Measurements from ENCODE around the gene CEP72. TPM values are rescaled to one million over a fixed set of nuclear protein-coding genes. Genes with fewer than 3 reads are reported as not detected.
"Not testable (repeated sequence)": the region's sequence is repeated elsewhere in the genome, so short reads cannot be mapped to it uniquely, and the experiment has no call there.

CEP72 gene
- total and polyA plus RNA-seq, 5 experiments from 2014 or later, result 2.8 to 28.8 (median 6.4) TPM

DNA sequence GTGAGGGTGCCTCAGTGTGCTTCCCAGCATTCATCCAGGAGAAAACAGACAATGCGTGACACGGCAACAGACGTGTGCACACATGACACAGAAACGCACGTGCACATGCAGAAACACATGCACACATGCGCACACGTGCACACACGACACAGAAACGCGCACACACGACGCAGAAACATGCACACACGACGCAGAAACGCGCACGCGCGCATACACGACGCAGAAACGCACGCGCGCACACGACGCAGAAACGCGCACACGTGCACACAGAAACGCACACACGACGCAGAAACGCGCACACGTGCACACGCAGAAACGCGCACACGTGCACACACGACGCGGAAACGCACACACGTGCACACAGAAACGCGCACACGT is 64.5 kb downstream of the CEP72 start:
- DNase-seq (no peak), ATAC-seq (no peak)
- H3K27me3 Mint-ChIP-seq, result peaks cover 0 to 31% (median 4%) of the 10 kb centered on the region in 5 donors
- POLR2A ChIA-PET, result no interaction called here
- H3K36me3 Mint-ChIP-seq, result no peaks in the 10 kb centered on the region
- no peak overlapping the region for H3K27ac Mint-ChIP-seq
- no peak overlapping the region for H3K4me3 Mint-ChIP-seq
- peaks cover 3 to 15% (median 14%) of the 10 kb centered on the region in 4 donors for H3K4me1 Mint-ChIP-seq
- H3K9me3 Mint-ChIP-seq, result no peaks in the 10 kb centered on the region

DNA sequence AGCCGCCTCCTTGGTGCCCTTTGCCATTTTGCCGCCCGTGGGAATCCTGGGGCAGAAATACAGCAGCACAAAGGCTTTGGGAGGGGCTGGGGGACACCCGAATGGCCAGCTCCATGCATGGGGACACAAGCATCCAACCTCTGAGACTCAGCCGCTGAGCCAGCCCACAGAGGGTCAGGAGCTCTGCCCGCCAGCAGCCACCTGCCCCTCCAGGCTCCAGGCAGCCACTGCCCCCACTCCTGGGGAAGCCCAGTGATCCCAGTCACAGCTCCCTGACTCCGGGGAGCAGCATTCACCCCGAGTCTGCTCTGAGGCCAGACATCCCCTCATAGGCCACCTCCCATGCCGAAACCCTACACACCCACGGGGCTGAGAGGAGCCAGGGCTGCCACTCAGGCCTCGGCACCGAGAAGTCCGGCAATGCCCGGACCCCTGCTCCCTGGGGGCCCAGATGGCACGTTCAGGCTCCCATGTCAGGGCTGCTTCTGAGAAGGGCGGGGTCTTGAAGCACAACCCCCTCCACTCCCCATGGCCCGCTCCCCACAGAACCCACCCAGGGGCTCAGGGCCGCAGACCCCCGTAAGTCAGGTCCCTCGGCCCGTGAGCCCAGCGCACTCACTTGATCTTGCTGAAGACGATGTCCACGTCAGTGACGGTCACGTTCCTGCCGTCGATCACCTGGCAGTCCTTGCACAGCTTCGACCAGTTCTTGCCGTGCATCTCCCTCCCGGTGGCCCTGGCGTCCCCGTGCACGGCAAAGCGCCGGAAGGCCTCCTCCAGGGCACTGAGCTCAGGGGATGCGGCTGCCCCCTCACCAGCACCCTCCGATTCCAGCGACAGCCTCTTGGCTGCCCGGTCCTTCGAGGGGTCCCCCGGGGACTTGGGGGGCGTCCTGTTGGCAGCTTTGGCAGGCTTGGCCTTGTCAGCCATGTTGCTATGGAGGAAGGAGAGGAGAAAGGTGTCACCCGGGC is 65.3 kb downstream of the CEP72 start:
- peaks cover 3 to 11% (median 9%) of the 10 kb centered on the region in 4 donors for H3K4me1 Mint-ChIP-seq
- no peaks in the 10 kb centered on the region for H3K36me3 Mint-ChIP-seq
- POLR2A ChIA-PET, result no interaction called here
- no peaks in the 10 kb centered on the region for H3K9me3 Mint-ChIP-seq
- H3K27me3 Mint-ChIP-seq, result peaks cover 0 to 31% (median 4%) of the 10 kb centered on the region in 5 donors
- no peak overlapping the region for H3K4me3 Mint-ChIP-seq
- DNase-seq (peak in 1 of 10 donors; percentile 58), ATAC-seq (no peak)
- peak overlapping the region in 1 of 10 donors; percentile 59 for H3K27ac Mint-ChIP-seq

GRCh38 chr5:678521-678920 is 66.4 kb downstream of the CEP72 start:
- peaks cover 0 to 28% (median 0%) of the 10 kb centered on the region in 5 donors for H3K27me3 Mint-ChIP-seq
- ATAC-seq, DNase-seq, H3K4me3 Mint-ChIP-seq, POLR2A ChIA-PET, H3K27ac Mint-ChIP-seq, H3K4me1 Mint-ChIP-seq, H3K9me3 Mint-ChIP-seq, H3K36me3 Mint-ChIP-seq: not testable (repeated sequence)

DNA sequence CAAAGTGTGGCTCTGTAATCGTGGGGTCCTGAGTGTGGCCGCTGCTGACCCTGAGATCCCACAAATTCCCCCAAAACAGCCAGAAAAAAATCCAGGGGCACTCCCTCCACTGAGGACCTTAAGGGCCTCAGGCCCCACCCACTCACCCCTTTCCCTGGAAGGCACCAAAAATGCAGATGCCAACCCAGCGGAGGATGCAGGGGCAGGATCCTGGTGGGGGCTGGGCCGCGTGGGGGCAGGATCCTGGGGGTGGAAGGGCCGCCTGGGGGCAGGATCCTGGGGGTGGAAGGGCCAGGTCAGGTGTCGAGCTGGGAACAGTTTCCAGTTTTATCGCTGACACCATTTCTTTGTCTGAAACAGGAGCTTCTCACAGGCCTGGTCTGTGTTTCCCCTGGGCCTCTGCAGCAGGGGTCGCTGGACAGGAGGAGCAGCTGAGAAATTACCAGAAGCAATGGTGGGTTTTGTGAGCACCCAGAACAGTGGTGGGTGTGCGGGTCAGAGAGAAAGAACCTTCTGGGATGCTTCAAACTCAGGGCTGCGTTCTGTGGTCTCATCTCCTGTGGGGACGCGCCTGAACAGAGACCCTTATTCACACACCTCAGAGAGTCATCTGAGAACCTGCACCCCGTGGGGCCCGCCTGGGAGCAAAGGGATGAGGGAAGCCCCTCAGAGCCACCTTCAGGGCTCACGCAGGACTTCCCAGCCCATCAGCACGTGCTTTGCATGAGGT is 67.2 kb downstream of the CEP72 start:
- H3K4me3 Mint-ChIP-seq, H3K9me3 Mint-ChIP-seq, DNase-seq, H3K4me1 Mint-ChIP-seq, H3K36me3 Mint-ChIP-seq, ATAC-seq, POLR2A ChIA-PET, H3K27ac Mint-ChIP-seq: not testable (repeated sequence)
- peaks cover 0 to 28% (median 0%) of the 10 kb centered on the region in 5 donors for H3K27me3 Mint-ChIP-seq

DNA sequence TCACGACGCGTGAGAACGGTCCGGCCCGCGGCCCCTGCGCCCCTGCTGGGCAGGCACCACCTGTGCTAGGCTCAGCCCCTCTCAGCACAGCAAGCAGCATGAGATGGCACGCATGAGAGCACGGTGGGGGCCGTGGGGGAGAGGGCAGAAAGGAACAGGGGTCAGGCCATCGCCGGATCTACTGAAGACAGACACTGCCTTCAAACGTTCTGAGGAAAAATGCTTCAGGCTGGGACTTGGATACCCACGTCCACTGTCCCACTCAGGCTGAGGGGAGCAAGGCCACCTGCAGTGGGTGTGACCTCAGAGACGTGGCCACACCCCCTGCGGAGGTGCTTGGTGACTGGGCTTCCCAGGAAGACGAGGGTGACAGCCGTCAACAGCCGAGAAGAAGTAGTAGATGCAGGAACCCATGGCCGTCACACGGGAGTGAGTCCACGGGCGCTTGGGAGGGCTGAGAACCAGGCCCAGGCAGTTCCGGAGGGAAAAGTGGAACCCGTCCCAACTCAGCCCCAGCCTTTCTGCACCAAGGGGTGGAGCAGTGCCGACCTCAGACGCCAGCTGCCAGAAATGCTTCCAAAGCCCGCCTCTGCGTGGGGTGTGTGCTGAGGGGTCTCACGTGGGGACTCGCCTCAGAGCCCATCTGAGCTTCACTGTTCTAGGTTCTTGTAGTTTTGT is 68.1 kb downstream of the CEP72 start:
- H3K27ac Mint-ChIP-seq, POLR2A ChIA-PET, H3K4me1 Mint-ChIP-seq, H3K9me3 Mint-ChIP-seq, DNase-seq, H3K4me3 Mint-ChIP-seq, H3K36me3 Mint-ChIP-seq, ATAC-seq: not testable (repeated sequence)
- H3K27me3 Mint-ChIP-seq, result peaks cover 0 to 35% (median 0%) of the 10 kb centered on the region in 5 donors

DNA sequence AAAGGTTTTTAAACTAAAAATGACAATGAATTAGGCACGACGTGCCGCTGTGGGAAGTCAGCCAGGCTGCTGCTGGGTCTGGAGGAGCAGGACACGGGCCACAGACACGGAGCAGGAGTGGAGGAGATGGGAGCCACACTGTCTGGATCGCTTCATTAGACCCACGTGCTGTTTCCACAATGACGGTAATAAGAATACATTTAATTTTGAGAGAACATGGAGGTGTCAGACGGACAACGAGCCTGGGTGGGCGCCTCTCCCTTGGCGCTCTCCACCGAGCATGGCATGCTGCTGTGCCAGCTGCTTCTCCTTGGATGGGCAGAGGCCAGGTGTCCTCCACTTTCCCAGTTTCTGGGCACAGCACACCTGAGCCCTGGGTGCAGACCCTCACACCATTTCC is 68.7 kb downstream of the CEP72 start:
- DNase-seq, H3K36me3 Mint-ChIP-seq, H3K4me1 Mint-ChIP-seq, H3K9me3 Mint-ChIP-seq, ATAC-seq, POLR2A ChIA-PET: not testable (repeated sequence)
- Mint-ChIP-seq H3K4me3 (peak overlapping the region in 1 of 10 donors; percentile 45), H3K27ac (peak overlapping the region in 1 of 10 donors; percentile 9), H3K27me3 (peaks cover 0 to 39% (median 0%) of the 10 kb centered on the region in 5 donors)

DNA sequence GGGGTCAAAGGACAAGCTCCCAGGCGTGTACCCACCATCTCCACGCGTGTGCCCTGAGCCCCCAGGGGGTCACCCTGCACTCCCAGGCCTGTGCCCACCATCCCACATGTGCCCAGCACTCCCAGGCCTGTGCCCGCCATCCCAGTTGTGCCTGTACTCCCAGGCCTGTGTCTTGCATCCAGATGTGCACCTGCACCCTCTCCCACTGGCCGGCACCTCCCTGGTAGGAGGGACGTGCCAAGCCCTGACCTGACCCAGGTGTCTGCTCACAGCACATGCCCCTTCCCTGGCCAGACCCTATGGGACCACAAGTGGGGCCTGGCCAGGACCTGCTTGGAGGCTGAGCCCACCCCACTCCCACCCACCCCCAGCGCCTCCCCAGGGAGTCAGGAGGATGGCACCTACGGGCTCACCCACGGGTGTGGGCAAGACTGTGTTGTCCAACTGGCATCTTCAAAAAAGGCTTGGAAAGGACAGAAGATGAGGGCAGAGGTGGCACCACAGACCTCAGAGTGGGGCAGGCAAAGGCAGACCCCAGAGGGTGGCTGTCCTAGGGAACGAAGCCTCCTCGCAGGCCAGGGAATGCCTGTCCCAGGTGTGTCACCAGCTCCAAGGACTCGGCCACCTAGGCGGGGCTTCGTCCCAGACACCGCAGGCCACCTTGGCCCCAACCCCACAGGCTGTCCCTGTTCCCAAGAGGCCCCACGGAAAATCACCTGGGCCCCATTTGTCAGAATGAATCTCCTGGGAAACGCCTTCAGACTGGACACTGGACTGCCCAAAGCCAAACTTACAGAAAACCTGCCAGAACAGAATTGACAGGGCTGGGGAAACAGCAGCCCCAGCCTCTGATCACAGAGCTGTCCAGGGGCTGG is 69.4 kb downstream of the CEP72 start:
- H3K9me3 Mint-ChIP-seq, DNase-seq, H3K4me1 Mint-ChIP-seq, H3K4me3 Mint-ChIP-seq, ATAC-seq, H3K36me3 Mint-ChIP-seq, POLR2A ChIA-PET, H3K27ac Mint-ChIP-seq: not testable (repeated sequence)
- peaks cover 0 to 35% (median 0%) of the 10 kb centered on the region in 5 donors for H3K27me3 Mint-ChIP-seq

GRCh38 chr5:682216-682615 is 70.1 kb downstream of the CEP72 start:
- POLR2A ChIA-PET, H3K36me3 Mint-ChIP-seq, H3K27ac Mint-ChIP-seq, H3K9me3 Mint-ChIP-seq, H3K4me3 Mint-ChIP-seq, ATAC-seq, H3K4me1 Mint-ChIP-seq: not testable (repeated sequence)
- H3K27me3 Mint-ChIP-seq, result peaks cover 0 to 34% (median 0%) of the 10 kb centered on the region in 5 donors
- peak in 1 of 10 donors; percentile 13 for DNase-seq

- POLR2A ChIA-PET, ATAC-seq, H3K4me1 Mint-ChIP-seq, H3K36me3 Mint-ChIP-seq, H3K9me3 Mint-ChIP-seq, H3K4me3 Mint-ChIP-seq, H3K27ac Mint-ChIP-seq: not testable (repeated sequence)
- DNase-seq, result peak in 1 of 10 donors; percentile 51
- peaks cover 0 to 34% (median 0%) of the 10 kb centered on the region in 5 donors for H3K27me3 Mint-ChIP-seq
These were observed 70.7 kb downstream of the CEP72 start for GRCh38 chr5:682651-683358.

- H3K27me3 Mint-ChIP-seq, result peaks cover 0 to 34% (median 0%) of the 10 kb centered on the region in 5 donors
- ATAC-seq (no peak), DNase-seq (peak in 1 of 10 donors; percentile 63)
- no peaks in the 10 kb centered on the region for H3K4me1 Mint-ChIP-seq
- no peaks in the 10 kb centered on the region for H3K36me3 Mint-ChIP-seq
- H3K9me3 Mint-ChIP-seq, result peaks cover 0 to 2% (median 0%) of the 10 kb centered on the region in 9 donors
- no peak overlapping the region for H3K27ac Mint-ChIP-seq
- POLR2A ChIA-PET, result no interaction called here
- H3K4me3 Mint-ChIP-seq, result no peak overlapping the region
These were observed 71.7 kb downstream of the CEP72 start for GRCh38 chr5:683551-684481.

- DNase-seq (peak in 1 of 10 donors; percentile 53), ATAC-seq (no peak)
- no peaks in the 10 kb centered on the region for H3K36me3 Mint-ChIP-seq
- H3K27ac Mint-ChIP-seq, result no peak overlapping the region
- H3K9me3 Mint-ChIP-seq, result peaks cover 0 to 2% (median 0%) of the 10 kb centered on the region in 9 donors
- POLR2A ChIA-PET, result no interaction called here
- H3K4me1 Mint-ChIP-seq, result no peaks in the 10 kb centered on the region
- peaks cover 0 to 34% (median 0%) of the 10 kb centered on the region in 5 donors for H3K27me3 Mint-ChIP-seq
- H3K4me3 Mint-ChIP-seq, result no peak overlapping the region
These were observed 72.6 kb downstream of the CEP72 start for GRCh38 chr5:684751-685216.
